Osteoblast (primary cell): ENCODE data around the gene LMX1A. TPM values are rescaled to one million over a fixed set of nuclear protein-coding genes. Genes with fewer than 3 reads are reported as not detected.
A peak's percentile ranks its signal among the peaks of the same experiment; 100 is the strongest.

ENCODE experiments used
- DNase-seq: peaks from one replicate; pipeline ENCODE4 v3.0.0; 2011; ENCODE audit warnings: low spot score, mixed read lengths; ENCODE audit not compliant: insufficient read length; ENCODE audit errors: missing footprints
- H2AFZ ChIP-seq: 2 replicates; pipeline ENCODE4 v1.6.0; 2011; ENCODE audit warnings: mild to moderate bottlenecking, low read length
- H3K27ac ChIP-seq: 2 replicates; pipeline ENCODE4 v1.5.1; 2011; ENCODE audit warnings: mild to moderate bottlenecking, low read depth, low read length, moderate library complexity
- H3K27me3 ChIP-seq: 2 replicates; pipeline ENCODE4 v1.6.0; 2012; ENCODE audit warnings: mild to moderate bottlenecking, control low read depth, inconsistent platforms, low read length, moderate library complexity; ENCODE audit not compliant: insufficient read depth
- H3K36me3 ChIP-seq: 2 replicates; pipeline ENCODE4 v1.5.1; 2011; ENCODE audit warnings: mild to moderate bottlenecking, low read length, control low read depth, moderate library complexity; ENCODE audit not compliant: insufficient read depth
- H3K4me1 ChIP-seq: 2 replicates; pipeline ENCODE4 v1.5.1; 2011; ENCODE audit warnings: mild to moderate bottlenecking, low read length, control low read depth, moderate library complexity; ENCODE audit not compliant: insufficient read depth
- H3K4me2 ChIP-seq: 2 replicates; pipeline ENCODE4 v1.6.0; 2011; ENCODE audit warnings: mild to moderate bottlenecking, low read length; ENCODE audit not compliant: insufficient read depth
- H3K4me3 ChIP-seq: fragments of 200-600 bp; sonication (generic); 3 replicates; pipeline ENCODE4 v1.5.1; 2012; ENCODE audit warnings: mild to moderate bottlenecking, low read length, inconsistent platforms; ENCODE audit not compliant: insufficient read depth
- H3K79me2 ChIP-seq: 2 replicates; pipeline ENCODE4 v1.6.0; 2012; ENCODE audit warnings: mild to moderate bottlenecking, low read length, control low read depth, inconsistent platforms; ENCODE audit not compliant: insufficient read depth
- H3K9me3 ChIP-seq: 2 replicates; pipeline ENCODE4 v1.5.1; 2011; ENCODE audit warnings: low read depth, low read length, control low read depth
- H4K20me1 ChIP-seq: 2 replicates; pipeline ENCODE4 v1.6.0; 2012; ENCODE audit warnings: mild to moderate bottlenecking, low read length, control low read depth; ENCODE audit not compliant: insufficient read depth
- total RNA-seq: library from RNA; depleted of rRNA; stranded (reverse); fragments of >200 nt; gene quantifications from 2 replicates; pipeline ENCODE4 v1.2.3, GENCODE V29; 2012
- TF ChIP-seq, protein P1 (sequence below): IDR thresholded peaks from 2 replicates; pipeline ENCODE4 v1.5.1; 2011; ENCODE audit warnings: mild to moderate bottlenecking, low read depth, low read length, moderate library complexity; ENCODE audit errors: extremely low read depth

The LMX1A gene
- total RNA-seq, 1 donor, result not detected

DNA sequence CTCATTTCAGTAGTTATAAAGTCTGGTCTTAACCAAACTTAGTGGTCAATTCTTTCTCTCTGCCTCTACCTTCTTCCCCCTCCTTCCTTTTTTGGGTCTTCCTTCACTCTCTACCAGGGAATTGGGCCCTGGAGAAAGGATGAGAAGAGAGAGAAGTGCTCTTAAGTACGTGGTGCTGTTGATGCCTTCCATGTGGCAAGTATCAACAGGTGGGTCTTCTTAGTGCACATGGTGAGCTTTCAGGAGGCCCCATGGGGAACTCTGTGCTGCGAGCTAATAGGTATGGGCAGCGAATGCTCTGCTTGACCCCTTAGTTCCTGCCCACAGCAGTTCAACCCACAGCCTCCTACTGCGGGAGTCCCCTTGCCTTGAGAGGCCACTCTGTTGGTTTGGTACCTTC lies 39.4 kb upstream of the LMX1A start:
- Histone ChIP-seq H2AFZ (no peak overlapping the region), H3K9me3 (no peaks in the 10 kb centered on the region), H3K36me3 (no peaks in the 10 kb centered on the region), H3K4me3 (no peak overlapping the region), H3K4me1 (peaks cover 4% of the 10 kb centered on the region), H3K27me3 (peaks cover 37% of the 10 kb centered on the region), H3K79me2 (no peaks in the 10 kb centered on the region), H3K27ac (no peak overlapping the region), H3K4me2 (no peak overlapping the region), H4K20me1 (no peaks in the 10 kb centered on the region)
- DNase-seq, result no peak
- TF ChIP-seq, protein P1, sequence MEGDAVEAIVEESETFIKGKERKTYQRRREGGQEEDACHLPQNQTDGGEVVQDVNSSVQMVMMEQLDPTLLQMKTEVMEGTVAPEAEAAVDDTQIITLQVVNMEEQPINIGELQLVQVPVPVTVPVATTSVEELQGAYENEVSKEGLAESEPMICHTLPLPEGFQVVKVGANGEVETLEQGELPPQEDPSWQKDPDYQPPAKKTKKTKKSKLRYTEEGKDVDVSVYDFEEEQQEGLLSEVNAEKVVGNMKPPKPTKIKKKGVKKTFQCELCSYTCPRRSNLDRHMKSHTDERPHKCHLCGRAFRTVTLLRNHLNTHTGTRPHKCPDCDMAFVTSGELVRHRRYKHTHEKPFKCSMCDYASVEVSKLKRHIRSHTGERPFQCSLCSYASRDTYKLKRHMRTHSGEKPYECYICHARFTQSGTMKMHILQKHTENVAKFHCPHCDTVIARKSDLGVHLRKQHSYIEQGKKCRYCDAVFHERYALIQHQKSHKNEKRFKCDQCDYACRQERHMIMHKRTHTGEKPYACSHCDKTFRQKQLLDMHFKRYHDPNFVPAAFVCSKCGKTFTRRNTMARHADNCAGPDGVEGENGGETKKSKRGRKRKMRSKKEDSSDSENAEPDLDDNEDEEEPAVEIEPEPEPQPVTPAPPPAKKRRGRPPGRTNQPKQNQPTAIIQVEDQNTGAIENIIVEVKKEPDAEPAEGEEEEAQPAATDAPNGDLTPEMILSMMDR, result no peak

DNA sequence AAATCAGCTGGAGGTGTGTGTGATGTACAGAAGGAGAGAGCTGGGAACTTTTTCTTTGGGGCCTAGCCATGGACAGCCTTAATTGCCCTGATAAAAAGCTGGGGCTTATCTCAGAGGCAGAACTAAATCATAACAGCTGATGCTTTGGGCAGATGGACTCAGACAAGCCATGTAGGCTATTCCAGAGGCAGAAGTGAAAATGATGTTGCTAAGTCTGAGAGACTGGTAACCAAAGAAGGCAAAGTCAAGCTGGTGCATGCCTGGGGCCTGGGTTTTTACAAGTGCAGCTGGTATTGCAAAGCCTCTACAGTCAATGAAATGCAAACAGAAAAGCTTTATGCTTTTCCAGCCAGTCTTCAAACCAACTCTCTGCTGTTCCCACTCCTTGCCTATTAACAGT lies 39.0 kb upstream of the LMX1A start:
- H3K27ac ChIP-seq, result no peak overlapping the region
- no peak for DNase-seq
- TF ChIP-seq, protein P1, result no peak

DNA sequence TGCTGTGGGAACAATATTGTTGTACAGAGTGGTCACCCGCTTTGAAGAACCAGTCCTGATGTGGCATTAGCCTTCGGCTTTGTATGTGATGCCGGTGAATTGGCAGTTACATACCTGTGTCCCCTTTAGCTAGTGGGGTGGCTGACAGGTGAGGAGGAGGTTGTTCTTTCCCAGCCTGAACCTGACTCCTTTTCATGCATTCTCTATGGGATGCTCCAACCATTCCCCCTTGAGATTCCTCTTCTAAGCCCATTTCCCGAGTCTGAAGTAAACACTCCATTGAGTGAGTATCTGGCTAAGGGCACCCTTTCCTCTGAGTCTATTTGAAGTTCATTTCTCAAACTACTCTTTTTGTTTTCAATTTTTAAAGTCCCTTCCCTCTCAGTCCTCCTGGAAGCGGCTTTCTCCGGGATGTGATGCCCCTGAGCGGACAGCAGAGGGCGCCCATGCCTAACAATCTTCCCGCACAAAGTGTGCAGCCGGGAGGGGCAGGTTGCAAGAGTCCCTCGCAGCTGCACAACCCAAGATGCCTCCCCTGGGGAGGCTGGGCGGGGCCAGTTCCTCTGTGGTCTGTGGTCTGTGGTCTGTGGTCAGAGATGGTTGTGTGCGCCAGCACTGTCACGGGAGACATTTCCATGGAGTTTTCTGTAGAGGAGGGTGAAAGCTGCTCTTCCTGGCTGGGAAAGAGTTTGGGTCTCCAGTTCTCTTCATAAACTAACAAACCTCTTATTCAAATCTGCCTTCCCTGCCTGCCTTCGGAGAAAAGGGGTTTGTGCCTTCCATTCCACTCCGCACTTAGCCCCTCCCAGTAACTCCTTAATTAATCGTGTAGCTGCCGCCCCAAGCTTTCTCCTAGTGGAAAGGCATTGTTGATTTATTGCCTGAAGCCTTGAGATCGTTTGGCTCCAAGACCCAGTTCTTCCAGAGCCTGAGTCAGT lies 36.4 kb upstream of the LMX1A start:
- peak overlapping the region; percentile 10 for H3K4me2 ChIP-seq
- H3K27me3 ChIP-seq, result peaks cover 52% of the 10 kb centered on the region
- H3K27ac ChIP-seq, result no peak overlapping the region
- H3K79me2 ChIP-seq, result no peaks in the 10 kb centered on the region
- H4K20me1 ChIP-seq, result no peaks in the 10 kb centered on the region
- H2AFZ ChIP-seq, result no peak overlapping the region
- H3K4me3 ChIP-seq, result no peak overlapping the region
- H3K9me3 ChIP-seq, result no peaks in the 10 kb centered on the region
- peak; percentile 84 for DNase-seq
- peaks cover 4% of the 10 kb centered on the region for H3K4me1 ChIP-seq
- TF ChIP-seq, protein P1, result peak; percentile 96
- H3K36me3 ChIP-seq, result no peaks in the 10 kb centered on the region

More for the DNA sequence above, 39.0 kb upstream of the LMX1A start:
- Histone ChIP-seq H3K79me2 (no peaks in the 10 kb centered on the region), H3K27me3 (peaks cover 37% of the 10 kb centered on the region), H3K4me3 (no peak overlapping the region), H2AFZ (no peak overlapping the region), H3K36me3 (no peaks in the 10 kb centered on the region), H3K4me1 (peaks cover 4% of the 10 kb centered on the region), H3K4me2 (no peak overlapping the region), H3K9me3 (no peaks in the 10 kb centered on the region), H4K20me1 (no peaks in the 10 kb centered on the region)

DNA sequence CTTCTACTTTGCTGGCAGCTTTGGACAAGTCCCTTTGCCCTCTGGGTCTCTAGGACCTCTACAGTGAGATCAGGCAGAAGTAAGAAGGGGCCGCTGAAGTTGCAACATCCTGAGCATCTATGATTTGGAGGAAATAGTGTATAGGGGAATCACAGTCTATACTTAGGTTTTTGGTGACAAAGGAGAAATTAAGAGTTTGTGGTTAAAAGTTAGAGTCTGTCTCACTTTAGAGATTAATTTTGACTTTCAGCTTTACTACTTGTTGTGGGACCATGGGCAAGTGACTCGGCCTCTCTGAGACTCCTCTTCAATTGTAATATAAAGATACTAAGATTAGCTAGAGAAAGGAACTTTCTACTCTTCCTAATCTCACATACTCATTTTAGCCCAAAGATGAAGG lies 33.1 kb upstream of the LMX1A start:
- TF ChIP-seq, protein P1, result no peak

More for the DNA sequence above, 33.1 kb upstream of the LMX1A start:
- Histone ChIP-seq H3K27me3 (peaks cover 53% of the 10 kb centered on the region), H3K36me3 (no peaks in the 10 kb centered on the region), H3K4me1 (peaks cover 4% of the 10 kb centered on the region), H2AFZ (no peak overlapping the region), H3K4me2 (no peak overlapping the region), H3K4me3 (no peak overlapping the region), H3K79me2 (no peaks in the 10 kb centered on the region), H3K27ac (no peak overlapping the region), H4K20me1 (no peaks in the 10 kb centered on the region), H3K9me3 (no peaks in the 10 kb centered on the region)
- DNase-seq, result no peak
